T-cell (primary cell): ENCODE results near the gene COL23A1. TPM values are rescaled to one million over a fixed set of nuclear protein-coding genes. Genes with fewer than 3 reads are reported as not detected.

ENCODE experiments used
- ATAC-seq, 4 experiments: fragments of 200-7000 bp in 3 of 4; fragments of 150-1000 bp in 1 of 4; cut with Tn5 transposase; replicated peaks in 1 of 4; 1 replicate in 3 of 4; 2 replicates in 1 of 4; pipeline ENCODE4 v1.10.0; 2021; ENCODE audit warnings: moderate library complexity in 3 of 4, mild to moderate bottlenecking in 2 of 4, moderate number of reproducible peaks in 1 of 4
- CTCF ChIA-PET, 2 donors: fragments of 300-600 bp; sonication (Branson Sonifier 250); formaldehyde crosslinking; loops; one replicate each; lab custom pipeline; 2022; ENCODE audit warnings: antibody characterized with exemption in 2 of 2; lab: Charles Lee
- POLR2A ChIA-PET, 2 donors: fragments of 300-600 bp; sonication (Branson Sonifier 250); formaldehyde crosslinking; loops; one replicate each; lab custom pipeline; 2022; ENCODE audit warnings: antibody characterized with exemption in 2 of 2; lab: Charles Lee
- DNase-seq, 35 experiments: peaks; one replicate each; pipeline versions ENCODE4 v3.0.0 to v3.0.0-alpha.2; 2013 to 2023
- H3K27ac ChIP-seq: one replicate; pipeline ENCODE4 v1.5.1; 2013; ENCODE audit warnings: low read length
- H3K27me3 ChIP-seq, 2 experiments: replicated peaks in 1 of 2; 1 replicate in 1 of 2; 2 replicates in 1 of 2; pipeline versions ENCODE4 v1.6.1 to v1.7.0; 2013; ENCODE audit warnings: low read length in 1 of 2, mixed read lengths in 1 of 2; ENCODE audit not compliant: control insufficient read depth in 2 of 2, insufficient read depth in 2 of 2; ENCODE audit errors: extremely low read depth in 1 of 2
- H3K36me3 ChIP-seq, 2 donors: 1 replicate in 1 of 2; 2 replicates in 1 of 2; pipeline versions ENCODE4 v1.6.1 to v1.7.0; 2013; ENCODE audit warnings: low read length in 1 of 2; ENCODE audit not compliant: control insufficient read depth in 2 of 2, insufficient read depth in 1 of 2; ENCODE audit errors: extremely low read depth in 1 of 2
- H3K4me1 ChIP-seq, 2 experiments: 1 replicate in 1 of 2; 2 replicates in 1 of 2; pipeline versions ENCODE4 v1.6.1 to v1.7.0; 2013; ENCODE audit warnings: low read length in 2 of 2, mixed read lengths in 1 of 2; ENCODE audit not compliant: insufficient read depth in 2 of 2, control insufficient read depth in 1 of 2; ENCODE audit errors: extremely low read depth in 1 of 2
- H3K4me3 ChIP-seq, 2 donors: 1 replicate in 1 of 2; 2 replicates in 1 of 2; pipeline versions ENCODE4 v1.5.1 to v1.7.0; 2013; ENCODE audit warnings: mild to moderate bottlenecking in 2 of 2, low read length in 1 of 2, moderate library complexity in 1 of 2; ENCODE audit not compliant: control insufficient read depth in 1 of 2; ENCODE audit errors: extremely low read depth in 1 of 2
- H3K9me3 ChIP-seq: 2 replicates; pipeline ENCODE4 v1.7.0; 2013
- H3K27ac Mint-ChIP-seq, 2 donors: one replicate each; pipeline ENCODE4 v1.8.0; 2020 to 2021; ENCODE audit warnings: mild to moderate bottlenecking in 2 of 2, mixed read lengths in 2 of 2
- H3K27me3 Mint-ChIP-seq, 2 donors: one replicate each; pipeline ENCODE4 v1.8.0; 2021 to 2022; ENCODE audit warnings: mixed read lengths in 2 of 2
- H3K36me3 Mint-ChIP-seq: one replicate; pipeline ENCODE4 v1.8.0; 2021; ENCODE audit warnings: mixed read lengths
- H3K4me1 Mint-ChIP-seq, 3 donors: one replicate each; pipeline ENCODE4 v1.8.0; 2020 to 2022; ENCODE audit warnings: mixed read lengths in 3 of 3, mild to moderate bottlenecking in 1 of 3
- H3K4me3 Mint-ChIP-seq, 3 donors: one replicate each; pipeline ENCODE4 v1.8.0; 2020 to 2022; ENCODE audit warnings: mild to moderate bottlenecking in 3 of 3, mixed read lengths in 3 of 3, moderate library complexity in 3 of 3
- H3K9me3 Mint-ChIP-seq, 3 donors: one replicate each; pipeline ENCODE4 v1.8.0; 2020 to 2022; ENCODE audit warnings: mixed read lengths in 3 of 3
- WGBS: methylation state at CpG from one replicate; pipeline ENCODE4 v1.1.5; 2013; ENCODE audit warnings: missing lambda C conversion rate; ENCODE audit not compliant: insufficient coverage; 5-methylcytosine and 5-hydroxymethylcytosine counted together
- total RNA-seq, 35 experiments: library from RNA in 6 of 35; stranded (reverse) in 6 of 35; fragments of 120-200 nt in 1 of 35; gene quantifications; one replicate each; pipeline versions ENCODE4 v1.2.1 to v1.2.4 and lab custom pipeline; 2013 to 2026

COL23A1 gene
- total RNA-seq, 5 donors from 2014 or later (not counting 1 experiment from before 2014, with no cell fraction given), result 0.07 to 0.13 TPM; not detected in 3

GRCh38 chr5:178332210-178332641, 258.0 kb downstream of the COL23A1 start:
- CTCF ChIA-PET, result no interaction called here

GRCh38 chr5:178331491-178331996, 258.6 kb downstream of the COL23A1 start:
- 87% methylated on average over 15 of the region's 15 CpGs for WGBS
- H3K27ac Mint-ChIP-seq, result no peak overlapping the region
- H3K27ac ChIP-seq, result no peak overlapping the region

More at GRCh38 chr5:178332210-178332641, 258.0 kb downstream of the COL23A1 start:
- DNase-seq, result no peak
- peaks cover 0 to 6% of the 10 kb centered on the region in 2 experiments for H3K4me1 ChIP-seq
- no peaks in the 10 kb centered on the region for H3K9me3 ChIP-seq
- WGBS, result 73% methylated on average over 4 of the region's 7 CpGs
- POLR2A ChIA-PET, result no interaction called here
- peaks cover 0 to 1% of the 10 kb centered on the region in 2 donors for H3K27me3 Mint-ChIP-seq
- no peaks in the 10 kb centered on the region for H3K36me3 Mint-ChIP-seq
- H3K4me3 ChIP-seq, result no peak overlapping the region
- H3K4me3 Mint-ChIP-seq, result no peak overlapping the region
- H3K9me3 Mint-ChIP-seq, result no peaks in the 10 kb centered on the region
- H3K27me3 ChIP-seq, result peaks cover 0 to 16% of the 10 kb centered on the region in 2 experiments
- ATAC-seq, result no peak
- no peak overlapping the region for H3K27ac ChIP-seq
- H3K27ac Mint-ChIP-seq, result no peak overlapping the region
- H3K36me3 ChIP-seq, result no peaks in the 10 kb centered on the region
- H3K4me1 Mint-ChIP-seq, result peaks cover 4 to 8% (median 8%) of the 10 kb centered on the region in 3 donors

GRCh38 chr5:178330791-178331404, 259.3 kb downstream of the COL23A1 start:
- peaks cover 0 to 6% of the 10 kb centered on the region in 2 experiments for H3K4me1 ChIP-seq
- no peak overlapping the region for H3K4me3 Mint-ChIP-seq
- ChIA-PET POLR2A (no interaction called here), CTCF (no interaction called here)
- DNase-seq (peak in 5 of 35 experiments; percentile 6 to 19 (median 11)), ATAC-seq (peak in 3 of 4 experiments; percentile 47 to 66 (median 55))
- H3K36me3 ChIP-seq, result no peaks in the 10 kb centered on the region
- H3K27ac ChIP-seq, result no peak overlapping the region
- WGBS, result 78% methylated on average over 5 of the region's 7 CpGs
- H3K27ac Mint-ChIP-seq, result no peak overlapping the region
- H3K9me3 Mint-ChIP-seq, result no peaks in the 10 kb centered on the region
- H3K9me3 ChIP-seq, result no peaks in the 10 kb centered on the region
- H3K27me3 ChIP-seq, result peaks cover 0 to 11% of the 10 kb centered on the region in 2 experiments
- H3K36me3 Mint-ChIP-seq, result no peaks in the 10 kb centered on the region
- peaks cover 0 to 6% of the 10 kb centered on the region in 2 donors for H3K27me3 Mint-ChIP-seq
- H3K4me3 ChIP-seq, result no peak overlapping the region
- H3K4me1 Mint-ChIP-seq, result peaks cover 4 to 8% (median 8%) of the 10 kb centered on the region in 3 donors

More at GRCh38 chr5:178331491-178331996, 258.6 kb downstream of the COL23A1 start:
- Histone ChIP-seq H3K9me3 (no peaks in the 10 kb centered on the region), H3K27me3 (peaks cover 0 to 11% of the 10 kb centered on the region in 2 experiments), H3K4me3 (no peak overlapping the region), H3K36me3 (no peaks in the 10 kb centered on the region), H3K4me1 (peaks cover 0 to 6% of the 10 kb centered on the region in 2 experiments)
- ChIA-PET CTCF (no interaction called here), POLR2A (no interaction called here)
- Mint-ChIP-seq H3K27me3 (peaks cover 0 to 4% of the 10 kb centered on the region in 2 donors), H3K4me3 (no peak overlapping the region), H3K36me3 (no peaks in the 10 kb centered on the region), H3K9me3 (no peaks in the 10 kb centered on the region), H3K4me1 (peaks cover 4 to 8% (median 8%) of the 10 kb centered on the region in 3 donors)
- DNase-seq (no peak), ATAC-seq (no peak)

- Histone ChIP-seq H3K4me1 (peaks cover 0 to 6% of the 10 kb centered on the region in 2 experiments), H3K27me3 (peaks cover 0 to 20% of the 10 kb centered on the region in 2 experiments), H3K9me3 (no peaks in the 10 kb centered on the region), H3K36me3 (no peaks in the 10 kb centered on the region), H3K4me3 (no peak overlapping the region), H3K27ac (no peak overlapping the region)
- H3K27ac Mint-ChIP-seq, result no peak overlapping the region
- WGBS, result 81% methylated on average over 14 of the region's 18 CpGs
- no peaks in the 10 kb centered on the region for H3K9me3 Mint-ChIP-seq
- peaks cover 0 to 6% of the 10 kb centered on the region in 2 donors for H3K27me3 Mint-ChIP-seq
- H3K36me3 Mint-ChIP-seq, result no peaks in the 10 kb centered on the region
- no peak for DNase-seq
- ChIA-PET CTCF (no interaction called here), POLR2A (no interaction called here)
- H3K4me1 Mint-ChIP-seq, result peaks cover 4 to 8% (median 8%) of the 10 kb centered on the region in 3 donors
- H3K4me3 Mint-ChIP-seq, result no peak overlapping the region
- no peak for ATAC-seq
Observed at GRCh38 chr5:178328826-178329730, 261.1 kb downstream of the COL23A1 start.

- ATAC-seq (no peak), DNase-seq (no peak)
- Histone ChIP-seq H3K4me3 (no peak overlapping the region), H3K36me3 (no peaks in the 10 kb centered on the region), H3K4me1 (peaks cover 0 to 6% of the 10 kb centered on the region in 2 experiments), H3K9me3 (no peaks in the 10 kb centered on the region), H3K27ac (no peak overlapping the region), H3K27me3 (peaks cover 0 to 18% of the 10 kb centered on the region in 2 experiments)
- WGBS, result 64% methylated on average over 11 of the region's 18 CpGs
- H3K4me1 Mint-ChIP-seq, result peaks cover 4 to 8% (median 8%) of the 10 kb centered on the region in 3 donors
- peaks cover 0 to 6% of the 10 kb centered on the region in 2 donors for H3K27me3 Mint-ChIP-seq
- H3K9me3 Mint-ChIP-seq, result no peaks in the 10 kb centered on the region
- H3K27ac Mint-ChIP-seq, result no peak overlapping the region
- ChIA-PET POLR2A (no interaction called here), CTCF (no interaction called here)
- no peak overlapping the region for H3K4me3 Mint-ChIP-seq
- H3K36me3 Mint-ChIP-seq, result no peaks in the 10 kb centered on the region
Observed at GRCh38 chr5:178327931-178328711, 262.1 kb downstream of the COL23A1 start.
